HEK293 (cell line): Measurements from ENCODE around the gene RNF126.

Source experiments
- CTCF ChIA-PET: fragments of 350-600 bp; formaldehyde crosslinking; extraction: SDS; loops from one replicate; lab custom pipeline; 2021; ENCODE audit warnings: antibody characterized with exemption; lab: Yijun Ruan, JAX
- POLR2A ChIA-PET: fragments of 300-600 bp; formaldehyde crosslinking; extraction: SDS; loops from one replicate; lab custom pipeline; 2020; ENCODE audit warnings: antibody characterized with exemption, inconsistent platforms; lab: Yijun Ruan, JAX
- H3K27ac ChIP-seq: fragments of 200-500 bp; sonication (Bioruptor generic); 2 replicates; pipeline ENCODE4 v1.5.1; 2014; ENCODE audit warnings: low read depth, low read length, control low read depth, inconsistent platforms; ENCODE audit errors: extremely low read depth
- H3K36me3 ChIP-seq, 2 experiments: fragments of 200-500 bp in 1 of 2; sonication (Bioruptor generic) in 1 of 2; 1 replicate in 1 of 2; 2 replicates in 1 of 2; pipeline ENCODE4 v1.5.1; 2014 to 2017; ENCODE audit warnings: inconsistent platforms in 2 of 2, low read length in 2 of 2; ENCODE audit not compliant: control insufficient read depth in 2 of 2, insufficient read depth in 1 of 2
- H3K4me1 ChIP-seq: fragments of 200-500 bp; sonication (Bioruptor generic); 2 replicates; pipeline ENCODE4 v1.5.1; 2014; ENCODE audit warnings: mild to moderate bottlenecking, low read length, inconsistent platforms; ENCODE audit not compliant: control insufficient read depth, insufficient read depth
- H3K4me3 ChIP-seq: 2 replicates; pipeline ENCODE4 v1.5.1; 2011; ENCODE audit warnings: low read depth, mild to moderate bottlenecking, control low read depth, low read length, moderate library complexity
- H3K9me3 ChIP-seq: fragments of 200-500 bp; sonication (Bioruptor generic); 2 replicates; pipeline ENCODE4 v1.5.1; 2014; ENCODE audit warnings: low read depth, low read length, inconsistent platforms; ENCODE audit not compliant: control insufficient read depth, insufficient read depth
- AEBP2 ChIP-seq: fragments of 450-650 bp; formaldehyde crosslinking; IDR thresholded peaks from 2 replicates; pipeline ENCODE4 v1.5.1; 2016; ENCODE audit warnings: missing biosample characterization, missing genetic modification characterization, borderline replicate concordance
- EGR2 ChIP-seq: fragments of 450-650 bp; formaldehyde crosslinking; IDR thresholded peaks from 2 replicates; pipeline ENCODE4 v1.5.1; 2016; ENCODE audit warnings: low read depth, missing biosample characterization, missing genetic modification characterization
- KLF1 ChIP-seq: fragments of 450-650 bp; formaldehyde crosslinking; IDR thresholded peaks from 2 replicates; pipeline ENCODE4 v1.5.1; 2016; ENCODE audit warnings: missing biosample characterization, missing genetic modification characterization
- KLF9 ChIP-seq: fragments of 450-650 bp; formaldehyde crosslinking; IDR thresholded peaks from 2 replicates; pipeline ENCODE4 v1.5.1; 2016; ENCODE audit warnings: missing biosample characterization, missing genetic modification characterization, low read depth
- MYNN ChIP-seq: fragments of 450-650 bp; formaldehyde crosslinking; IDR thresholded peaks from 2 replicates; pipeline ENCODE4 v1.5.1; 2016; ENCODE audit warnings: missing biosample characterization, missing genetic modification characterization, borderline replicate concordance
- SALL2 ChIP-seq: fragments of 450-650 bp; formaldehyde crosslinking; IDR thresholded peaks from 2 replicates; pipeline ENCODE4 v1.5.0; 2017; ENCODE audit warnings: missing biosample characterization, mild to moderate bottlenecking, missing genetic modification characterization, borderline replicate concordance
- SETDB1 ChIP-seq: IDR thresholded peaks from one replicate; pipeline ENCODE4 v1.6.1; 2017; ENCODE audit warnings: mild to moderate bottlenecking, low read length, moderate library complexity, mixed read lengths; ENCODE audit not compliant: insufficient read length
- SP2 ChIP-seq: fragments of 450-650 bp; formaldehyde crosslinking; IDR thresholded peaks from 2 replicates; pipeline ENCODE4 v1.5.1; 2016; ENCODE audit warnings: missing biosample characterization, missing genetic modification characterization
- SP3 ChIP-seq: fragments of 450-650 bp; formaldehyde crosslinking; IDR thresholded peaks from 2 replicates; pipeline ENCODE4 v1.5.1; 2016; ENCODE audit warnings: missing biosample characterization, missing genetic modification characterization
- SP7 ChIP-seq: fragments of 450-650 bp; formaldehyde crosslinking; IDR thresholded peaks from 2 replicates; pipeline ENCODE4 v1.5.1; 2016; ENCODE audit warnings: missing biosample characterization, missing genetic modification characterization
- ZBTB8A ChIP-seq: fragments of 450-650 bp; formaldehyde crosslinking; IDR thresholded peaks from 2 replicates; pipeline ENCODE4 v1.5.1; 2016; ENCODE audit warnings: missing biosample characterization, missing genetic modification characterization
- ZFHX2 ChIP-seq: fragments of 450-650 bp; formaldehyde crosslinking; conservative IDR thresholded peaks from 2 replicates; pipeline ENCODE4 v1.5.1; 2016; ENCODE audit warnings: missing biosample characterization, missing genetic modification characterization
- ZNF10 ChIP-seq: fragments of 450-650 bp; formaldehyde crosslinking; IDR thresholded peaks from 2 replicates; pipeline ENCODE4 v1.5.1; 2017; ENCODE audit warnings: missing biosample characterization, missing genetic modification characterization
- ZNF114 ChIP-seq: fragments of 450-650 bp; formaldehyde crosslinking; IDR thresholded peaks from 2 replicates; pipeline ENCODE4 v1.5.0; 2017; ENCODE audit warnings: missing biosample characterization, missing genetic modification characterization
- ZNF155 ChIP-seq: fragments of 450-650 bp; formaldehyde crosslinking; IDR thresholded peaks from 2 replicates; pipeline ENCODE4 v1.5.1; 2016; ENCODE audit warnings: missing biosample characterization, missing genetic modification characterization
- ZNF157 ChIP-seq: fragments of 450-650 bp; formaldehyde crosslinking; IDR thresholded peaks from 2 replicates; pipeline ENCODE4 v1.5.1; 2016; ENCODE audit warnings: missing biosample characterization, missing genetic modification characterization
- ZNF202 ChIP-seq: fragments of 450-650 bp; formaldehyde crosslinking; IDR thresholded peaks from 2 replicates; pipeline ENCODE4 v1.5.1; 2016; ENCODE audit warnings: missing biosample characterization, missing genetic modification characterization, borderline replicate concordance
- ZNF223 ChIP-seq: fragments of 450-650 bp; formaldehyde crosslinking; IDR thresholded peaks from 2 replicates; pipeline ENCODE4 v1.5.1; 2016; ENCODE audit warnings: missing biosample characterization, missing genetic modification characterization
- ZNF302 ChIP-seq: fragments of 450-650 bp; formaldehyde crosslinking; IDR thresholded peaks from 2 replicates; pipeline ENCODE4 v1.5.1; 2016; ENCODE audit warnings: missing biosample characterization, missing genetic modification characterization, low read depth
- ZNF341 ChIP-seq: fragments of 450-650 bp; formaldehyde crosslinking; IDR thresholded peaks from 2 replicates; pipeline ENCODE4; 2016; ENCODE audit warnings: low read depth, missing biosample characterization, missing genetic modification characterization
- ZNF529 ChIP-seq: fragments of 450-650 bp; formaldehyde crosslinking; IDR thresholded peaks from 2 replicates; pipeline ENCODE4 v1.5.1; 2017; ENCODE audit warnings: missing genetic modification characterization, missing biosample characterization; ENCODE audit not compliant: insufficient replicate concordance
- ZNF600 ChIP-seq: fragments of 450-650 bp; formaldehyde crosslinking; IDR thresholded peaks from 2 replicates; pipeline ENCODE4 v1.5.1; 2016; ENCODE audit warnings: missing biosample characterization, missing genetic modification characterization
- ZNF792 ChIP-seq: fragments of 450-650 bp; formaldehyde crosslinking; IDR thresholded peaks from 2 replicates; pipeline ENCODE4 v1.5.1; 2016; ENCODE audit warnings: missing biosample characterization, missing genetic modification characterization

RNF126 gene

DNA sequence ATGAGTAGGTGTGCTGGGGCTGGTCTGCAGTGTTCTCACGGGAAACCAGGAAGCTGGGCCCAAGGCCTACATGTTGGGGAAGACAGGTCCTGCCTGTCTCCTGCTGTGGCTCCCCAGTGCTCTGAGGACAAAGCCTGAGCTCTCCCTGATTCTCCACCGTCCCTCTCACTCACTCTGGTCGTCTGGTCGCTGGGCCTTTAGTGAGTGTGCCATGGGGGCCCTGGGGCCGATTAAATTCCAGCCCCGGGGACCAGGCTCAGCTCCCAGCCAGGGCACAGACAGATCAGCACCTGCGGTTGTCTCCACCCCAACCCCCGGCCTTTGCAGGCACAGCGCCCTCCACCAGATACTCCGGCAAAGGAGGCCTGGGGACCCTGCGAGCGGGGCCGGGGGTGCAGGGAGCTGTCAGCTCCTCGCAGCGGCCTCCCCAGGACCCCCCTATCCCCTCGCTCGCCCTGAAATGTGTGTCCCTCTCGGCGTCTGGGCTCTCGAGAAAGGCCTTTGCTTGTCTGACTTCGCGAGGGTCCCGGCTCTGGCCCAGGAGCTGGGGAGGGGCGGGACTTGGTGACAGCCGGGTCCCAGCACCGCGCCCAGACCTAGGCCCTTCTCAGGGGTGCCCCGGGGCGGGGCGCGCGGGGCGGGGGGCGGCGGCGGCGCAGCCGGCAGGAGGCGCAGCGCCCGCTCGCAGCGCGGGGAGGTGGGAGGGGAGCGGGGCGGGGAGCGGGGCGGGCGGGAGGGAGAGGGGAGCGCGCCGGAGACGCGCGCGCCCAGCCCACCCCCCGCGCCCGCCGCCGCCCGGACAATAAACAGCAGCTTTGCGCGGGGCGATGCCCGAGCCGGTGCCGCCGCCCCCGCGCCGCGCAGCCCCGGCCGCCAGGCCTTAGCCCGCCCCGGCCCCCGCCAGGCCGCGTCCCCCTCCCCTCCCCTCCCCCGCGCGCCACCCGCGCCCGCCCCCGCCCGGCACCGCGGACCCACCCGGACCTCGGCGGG lies 45.4 kb upstream of the RNF126 start, which contains the start of gene PALM (continued):
- TF ChIP-seq ZNF341 (tag by site-specific recombination) (peak; percentile 68), SALL2 (tag by site-specific recombination) (no peak)
- TF ChIP-seq, all 188 proteins: peak for 6

GRCh38 chr19:704447-704741 lies 41.4 kb upstream of the RNF126 start:
- Histone ChIP-seq H3K9me3 (no peaks in the 10 kb centered on the region), H3K4me1 (no peaks in the 10 kb centered on the region), H3K36me3 (no peaks in the 10 kb centered on the region), H3K27ac (no peak overlapping the region), H3K4me3 (no peak overlapping the region)
- TF ChIP-seq ZNF600 (tag by site-specific recombination): peak; percentile 67; the same call in 1 of the 2 replicates
- peak; percentile 94 for TF ChIP-seq ZNF341 (tag by site-specific recombination)
- no peak for TF ChIP-seq ZNF302 (tag by site-specific recombination)
- peak; percentile 46; the same call in 1 of the 2 replicates for TF ChIP-seq ZFHX2
- no peak for TF ChIP-seq MYNN (tag by site-specific recombination)
- POLR2A ChIA-PET: interaction anchor here (0.5 to 1.5 kb wide), 4 partner anchors 20 to 27 kb away, joined by 3 to 4 read pairs (median 4); no protein-coding TSS in a partner anchor
- CTCF ChIA-PET: interaction anchor here (0.6 to 1.5 kb wide), 3 partner anchors 29 to 599 kb away, joined by 4 to 5 read pairs (median 4); no protein-coding TSS in a partner anchor

GRCh38 chr19:703651-704446 lies 40.8 kb upstream of the RNF126 start:
- no peak overlapping the region for H3K27ac ChIP-seq
- no peaks in the 10 kb centered on the region for H3K4me1 ChIP-seq
- no peak overlapping the region for H3K4me3 ChIP-seq
- H3K36me3 ChIP-seq: no peaks in the 10 kb centered on the region
- ChIA-PET CTCF (interaction anchor here (0.6 to 1.5 kb wide), 5 partner anchors 30 to 599 kb away, joined by 3 to 5 read pairs (median 4); no protein-coding TSS in a partner anchor), POLR2A (interaction anchor here (0.5 to 1.5 kb wide), 5 partner anchors 20 to 193 kb away, joined by 3 to 4 read pairs (median 3); no protein-coding TSS in a partner anchor)
- H3K9me3 ChIP-seq: no peaks in the 10 kb centered on the region
- TF ChIP-seq ZNF114 (tag by site-specific recombination) (no peak), KLF9 (tag by site-specific recombination) (0 out of 2 replicates have a peak, but pooled peaks have one; percentile 16), ZNF157 (no peak), ZNF529 (tag by site-specific recombination) (no peak), KLF1 (peak; percentile 47), ZNF792 (tag by site-specific recombination) (no peak), ZNF10 (tag by site-specific recombination) (no peak), SP7 (tag by site-specific recombination) (0 out of 2 replicates have a peak, but pooled peaks have one; percentile 15), ZNF223 (tag by site-specific recombination) (no peak), SP2 (tag by site-specific recombination) (peak; percentile 53), SP3 (tag by site-specific recombination) (0 out of 2 replicates have a peak, but pooled peaks have one; percentile 6), ZBTB8A (tag by site-specific recombination) (peak; percentile 42; the same call in 1 of the 2 replicates), ZNF155 (no peak), AEBP2 (no peak), ZNF202 (tag by site-specific recombination) (no peak), SETDB1 (no peak), EGR2 (tag by site-specific recombination) (peak; percentile 39)
